H9 (cell line): ENCODE results near the gene DIAPH3. TPM values are rescaled to one million over a fixed set of nuclear protein-coding genes. Genes with fewer than 3 reads are reported as not detected.

Source experiments
- DNase-seq: peaks from one replicate; pipeline ENCODE4 v3.0.0-alpha.2; 2017
- H2AFZ ChIP-seq: one replicate; pipeline ENCODE4 v1.6.1; 2013; ENCODE audit warnings: mild to moderate bottlenecking, low read length, control low read depth, moderate library complexity
- H2AK5ac ChIP-seq: 2 replicates; pipeline ENCODE4 v1.6.1; 2013; ENCODE audit warnings: low read length, control low read depth, mixed read lengths; ENCODE audit not compliant: insufficient read length
- H2BK120ac ChIP-seq: one replicate; pipeline ENCODE4 v1.6.1; 2013; ENCODE audit warnings: low read depth, mild to moderate bottlenecking, low read length, control low read depth, inconsistent platforms; ENCODE audit not compliant: poor library complexity, severe bottlenecking
- H2BK12ac ChIP-seq: 2 replicates; pipeline ENCODE4 v1.6.1; 2013; ENCODE audit warnings: low read length, control low read depth, mixed read lengths, low read depth; ENCODE audit not compliant: insufficient read length
- H2BK15ac ChIP-seq: 2 replicates; pipeline ENCODE4 v1.6.1; 2013; ENCODE audit warnings: low read depth, low read length, control low read depth
- H2BK20ac ChIP-seq: one replicate; pipeline ENCODE4 v1.6.1; 2013; ENCODE audit warnings: low read depth, mild to moderate bottlenecking, low read length, control low read depth, inconsistent platforms; ENCODE audit not compliant: poor library complexity, severe bottlenecking
- H2BK5ac ChIP-seq: 2 replicates; pipeline ENCODE4 v1.6.1; 2013; ENCODE audit warnings: low read length, control low read depth, mixed read lengths; ENCODE audit not compliant: insufficient read length
- H3K14ac ChIP-seq: 2 replicates; pipeline ENCODE4 v1.6.1; 2013; ENCODE audit warnings: low read length, control low read depth; ENCODE audit not compliant: insufficient read depth
- H3K18ac ChIP-seq: 2 replicates; pipeline ENCODE4 v1.6.1; 2013; ENCODE audit warnings: low read depth, mild to moderate bottlenecking, mixed read lengths, low read length, control low read depth; ENCODE audit not compliant: insufficient read length
- H3K23ac ChIP-seq: 2 replicates; pipeline ENCODE4 v1.6.1; 2013; ENCODE audit warnings: low read length, control low read depth, mixed read lengths, low read depth; ENCODE audit not compliant: insufficient read length
- H3K23me2 ChIP-seq: 2 replicates; pipeline ENCODE4 v1.6.1; 2013; ENCODE audit warnings: low read depth, mild to moderate bottlenecking, mixed read lengths, low read length, control low read depth; ENCODE audit not compliant: insufficient read length, poor library complexity, severe bottlenecking
- H3K27ac ChIP-seq: 2 replicates; pipeline ENCODE4 v1.5.1; 2013; ENCODE audit warnings: low read length, control low read depth, mixed read lengths, low read depth; ENCODE audit not compliant: insufficient read length
- H3K27me3 ChIP-seq: 2 replicates; pipeline ENCODE4 v1.6.1; 2013; ENCODE audit warnings: low read length, control low read depth, inconsistent platforms; ENCODE audit not compliant: insufficient read depth
- H3K4ac ChIP-seq: 2 replicates; pipeline ENCODE4 v1.6.1; 2013; ENCODE audit warnings: low read depth, mild to moderate bottlenecking, control low read depth, inconsistent platforms, low read length, moderate library complexity
- H3K4me1 ChIP-seq: 2 replicates; pipeline ENCODE4 v1.6.1; 2013; ENCODE audit warnings: low read length, control low read depth, inconsistent platforms; ENCODE audit not compliant: insufficient read depth
- H3K4me2 ChIP-seq: 2 replicates; pipeline ENCODE4 v1.6.1; 2013; ENCODE audit warnings: low read length, control low read depth, mixed read lengths; ENCODE audit not compliant: insufficient read length, insufficient read depth
- H3K56ac ChIP-seq: 2 replicates; pipeline ENCODE4 v1.6.1; 2013; ENCODE audit warnings: low read depth, mild to moderate bottlenecking, mixed read lengths, low read length, control low read depth; ENCODE audit not compliant: insufficient read length
- H3K79me1 ChIP-seq: 2 replicates; pipeline ENCODE4 v1.6.1; 2013; ENCODE audit warnings: low read depth, mild to moderate bottlenecking, moderate library complexity, low read length, control low read depth, inconsistent platforms; ENCODE audit not compliant: insufficient read depth, poor library complexity, severe bottlenecking
- H3K79me2 ChIP-seq: 2 replicates; pipeline ENCODE4 v1.6.1; 2013; ENCODE audit warnings: low read length, control low read depth, inconsistent platforms; ENCODE audit not compliant: insufficient read depth
- H3K9ac ChIP-seq: 2 replicates; pipeline ENCODE4 v1.6.1; 2013; ENCODE audit warnings: low read length, control low read depth, mixed read lengths; ENCODE audit not compliant: insufficient read length; ENCODE audit errors: extremely low read depth
- H3K9me3 ChIP-seq: one replicate; pipeline ENCODE4 v1.6.1; 2013; ENCODE audit warnings: low read depth, low read length, inconsistent platforms; ENCODE audit not compliant: control insufficient read depth
- H3T11ph ChIP-seq: one replicate; pipeline ENCODE4 v1.6.1; 2013; ENCODE audit warnings: mild to moderate bottlenecking, low read length, control low read depth, inconsistent platforms
- H4K20me1 ChIP-seq: one replicate; pipeline ENCODE4 v1.6.1; 2013; ENCODE audit not compliant: control insufficient read depth, insufficient read length, insufficient read depth
- H4K5ac ChIP-seq: 2 replicates; pipeline ENCODE4 v1.6.1; 2013; ENCODE audit warnings: low read depth, mild to moderate bottlenecking, mixed read lengths, low read length, control low read depth; ENCODE audit not compliant: insufficient read length
- H4K8ac ChIP-seq: replicated peaks from 2 replicates; pipeline ENCODE4 v1.6.1; 2013; ENCODE audit warnings: low read length, control low read depth, mixed read lengths, low read depth; ENCODE audit not compliant: insufficient read length
- H4K91ac ChIP-seq: 2 replicates; pipeline ENCODE4 v1.6.1; 2013; ENCODE audit warnings: low read depth, mild to moderate bottlenecking, moderate library complexity, mixed read lengths, low read length, control low read depth; ENCODE audit not compliant: insufficient read length
- H3K27ac Mint-ChIP-seq, 3 experiments: 2 replicates in 2 of 3; 3 replicates in 1 of 3; pipeline ENCODE4 v1.8.0; 2020 to 2021; ENCODE audit warnings: mixed read lengths in 3 of 3, mild to moderate bottlenecking in 1 of 3, moderate library complexity in 1 of 3
- H3K27me3 Mint-ChIP-seq: 2 replicates; pipeline ENCODE4 v1.8.0; 2021; ENCODE audit warnings: low read depth, mild to moderate bottlenecking, moderate library complexity, mixed read lengths
- H3K36me3 Mint-ChIP-seq, 3 experiments: 2 replicates in 2 of 3; 3 replicates in 1 of 3; pipeline ENCODE4 v1.8.0; 2020 to 2021; ENCODE audit warnings: low read depth in 3 of 3, mixed read lengths in 3 of 3; ENCODE audit not compliant: insufficient read depth in 1 of 3
- H3K4me1 Mint-ChIP-seq, 2 experiments: 2 replicates each; pipeline ENCODE4 v1.8.0; 2020; ENCODE audit warnings: mixed read lengths in 2 of 2
- H3K4me3 Mint-ChIP-seq, 2 experiments: 2 replicates in 1 of 2; 3 replicates in 1 of 2; pipeline ENCODE4 v1.8.0; 2020 to 2021; ENCODE audit warnings: mild to moderate bottlenecking in 2 of 2, mixed read lengths in 2 of 2, moderate library complexity in 1 of 2
- H3K9me3 Mint-ChIP-seq, 2 experiments: 2 replicates in 1 of 2; 3 replicates in 1 of 2; pipeline ENCODE4 v1.8.0; 2020; ENCODE audit warnings: mild to moderate bottlenecking in 2 of 2, mixed read lengths in 2 of 2, moderate library complexity in 1 of 2
- WGBS: extraction: QIAGEN DNeasy Blood & Tissue Kit; methylation state at CpG from one replicate; pipeline ENCODE4 v1.1.7; 2013; ENCODE audit warnings: missing lambda C conversion rate, low lambda C conversion rate, mixed read lengths; ENCODE audit not compliant: insufficient read length; ENCODE audit errors: extremely low coverage; 5-methylcytosine and 5-hydroxymethylcytosine counted together
- total RNA-seq: library from RNA; stranded (reverse); gene quantifications from 2 replicates; pipeline ENCODE4 v1.2.1, GENCODE V29; 2021
- TF ChIP-seq, protein P1 (sequence below): fragments of 200-600 bp; sonication (generic); conservative IDR thresholded peaks from 3 replicates; pipeline ENCODE4 v1.8.0; 2021; ENCODE audit warnings: antibody characterized with exemption, mild to moderate bottlenecking

The DIAPH3 gene
- total RNA-seq, 1 experiment from 2014 or later = 23.1 TPM

DNA sequence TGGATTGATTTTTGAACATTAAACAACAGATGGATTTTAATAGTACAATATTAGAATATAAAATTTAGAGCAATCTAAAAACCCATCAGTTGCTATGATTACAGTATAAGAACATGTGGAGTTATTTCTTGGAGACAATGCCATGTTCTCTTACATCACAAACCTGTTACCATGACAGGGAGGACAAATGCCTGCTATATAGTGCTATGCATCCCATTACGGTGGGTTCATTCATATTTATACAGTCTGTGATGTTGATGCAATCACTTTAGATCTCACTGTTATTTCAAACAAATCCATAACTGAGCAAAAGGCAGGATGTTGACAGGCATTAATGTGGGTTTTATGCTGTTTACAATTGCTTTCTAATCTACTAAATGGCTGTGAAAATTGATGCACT is 467.5 kb downstream of the DIAPH3 start:
- no peak overlapping the region for H2BK20ac ChIP-seq
- H3K9ac ChIP-seq = no peak overlapping the region
- no peak overlapping the region for H2BK12ac ChIP-seq
- no peak overlapping the region for H3K23ac ChIP-seq
- H3K9me3 ChIP-seq = no peaks in the 10 kb centered on the region
- H2BK15ac ChIP-seq = no peak overlapping the region; the same call in 1 of the 2 replicates
- peaks cover 4 to 9% of the 10 kb centered on the region in 2 experiments for H3K4me1 Mint-ChIP-seq
- H3K79me2 ChIP-seq = no peaks in the 10 kb centered on the region
- H3K18ac ChIP-seq = no peak overlapping the region
- no peaks in the 10 kb centered on the region for H3K27me3 ChIP-seq
- no peak overlapping the region for H3T11ph ChIP-seq
- no peak overlapping the region for H3K4ac ChIP-seq
- no peak overlapping the region for H4K8ac ChIP-seq
- H3K56ac ChIP-seq = no peak overlapping the region
- TF ChIP-seq, protein P1, sequence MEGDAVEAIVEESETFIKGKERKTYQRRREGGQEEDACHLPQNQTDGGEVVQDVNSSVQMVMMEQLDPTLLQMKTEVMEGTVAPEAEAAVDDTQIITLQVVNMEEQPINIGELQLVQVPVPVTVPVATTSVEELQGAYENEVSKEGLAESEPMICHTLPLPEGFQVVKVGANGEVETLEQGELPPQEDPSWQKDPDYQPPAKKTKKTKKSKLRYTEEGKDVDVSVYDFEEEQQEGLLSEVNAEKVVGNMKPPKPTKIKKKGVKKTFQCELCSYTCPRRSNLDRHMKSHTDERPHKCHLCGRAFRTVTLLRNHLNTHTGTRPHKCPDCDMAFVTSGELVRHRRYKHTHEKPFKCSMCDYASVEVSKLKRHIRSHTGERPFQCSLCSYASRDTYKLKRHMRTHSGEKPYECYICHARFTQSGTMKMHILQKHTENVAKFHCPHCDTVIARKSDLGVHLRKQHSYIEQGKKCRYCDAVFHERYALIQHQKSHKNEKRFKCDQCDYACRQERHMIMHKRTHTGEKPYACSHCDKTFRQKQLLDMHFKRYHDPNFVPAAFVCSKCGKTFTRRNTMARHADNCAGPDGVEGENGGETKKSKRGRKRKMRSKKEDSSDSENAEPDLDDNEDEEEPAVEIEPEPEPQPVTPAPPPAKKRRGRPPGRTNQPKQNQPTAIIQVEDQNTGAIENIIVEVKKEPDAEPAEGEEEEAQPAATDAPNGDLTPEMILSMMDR = no peak
- no peak overlapping the region for H3K27ac Mint-ChIP-seq
- H4K20me1 ChIP-seq = no peaks in the 10 kb centered on the region
- H3K4me3 Mint-ChIP-seq = no peak overlapping the region
- H2BK5ac ChIP-seq = no peak overlapping the region
- H3K14ac ChIP-seq = no peak overlapping the region
- H3K4me2 ChIP-seq = no peak overlapping the region
- no peak overlapping the region for H4K91ac ChIP-seq
- no peak overlapping the region for H2BK120ac ChIP-seq
- DNase-seq = no peak
- H4K5ac ChIP-seq = no peak overlapping the region
- H3K27ac ChIP-seq = no peak overlapping the region
- H2AK5ac ChIP-seq = no peak overlapping the region
- WGBS = no CpG with 5 or more reads among the region's 1 CpG
- no peak overlapping the region for H2AFZ ChIP-seq
- H3K79me1 ChIP-seq = no peaks in the 10 kb centered on the region
- no peaks in the 10 kb centered on the region for H3K23me2 ChIP-seq
- no peaks in the 10 kb centered on the region for H3K27me3 Mint-ChIP-seq
- no peaks in the 10 kb centered on the region for H3K9me3 Mint-ChIP-seq
- H3K36me3 Mint-ChIP-seq = no peaks in the 10 kb centered on the region
- peaks cover 3% of the 10 kb centered on the region; the same call in 1 of the 2 replicates for H3K4me1 ChIP-seq
